GM23338 (cell line): Measurements from ENCODE around the gene STING1. TPM values are rescaled to one million over a fixed set of nuclear protein-coding genes. Genes with fewer than 3 reads are reported as not detected.

Experiments used
- ATAC-seq: fragments of 200-7000 bp; cut with Tn5 transposase; 3 replicates; pipeline ENCODE4 v1.9.1; 2020
- DNase-seq: peaks from one replicate; pipeline ENCODE4 v3.0.0-alpha.2; 2015; ENCODE audit warnings: low spot score
- H2AFZ ChIP-seq: fragments of 200-600 bp; sonication (generic); 2 replicates; pipeline ENCODE4 v1.8.0; 2016; ENCODE audit warnings: antibody characterized with exemption, mild to moderate bottlenecking, moderate library complexity
- H3F3A ChIP-seq: fragments of 200-600 bp; sonication (generic); replicated peaks from 2 replicates; pipeline ENCODE4 v1.8.0; 2017; ENCODE audit warnings: antibody characterized with exemption, mixed run types, low read depth
- H3K27ac ChIP-seq: fragments of 200-600 bp; sonication (generic); 2 replicates; pipeline ENCODE4 v1.6.1; 2016; ENCODE audit warnings: low read depth
- H3K27me3 ChIP-seq: fragments of 200-600 bp; sonication (generic); 2 replicates; pipeline ENCODE4 v1.8.0; 2016; ENCODE audit warnings: mild to moderate bottlenecking, mixed run types, moderate library complexity; ENCODE audit not compliant: insufficient read depth
- H3K36me3 ChIP-seq: fragments of 200-600 bp; sonication (generic); 2 replicates; pipeline ENCODE4 v1.8.0; 2016; ENCODE audit warnings: mild to moderate bottlenecking; ENCODE audit not compliant: insufficient read depth
- H3K4me1 ChIP-seq: fragments of 200-600 bp; sonication (generic); 2 replicates; pipeline ENCODE4 v1.8.0; 2016; ENCODE audit warnings: mild to moderate bottlenecking, moderate library complexity; ENCODE audit not compliant: insufficient read depth
- H3K4me2 ChIP-seq: fragments of 200-600 bp; sonication (generic); 2 replicates; pipeline ENCODE4 v1.7.1; 2017; ENCODE audit warnings: mixed run types
- H3K4me3 ChIP-seq: fragments of 200-600 bp; sonication (generic); 2 replicates; pipeline ENCODE4 v1.6.1; 2016; ENCODE audit warnings: mixed run types
- H3K79me2 ChIP-seq: fragments of 200-600 bp; sonication (generic); replicated peaks from 2 replicates; pipeline ENCODE4 v1.8.0; 2017; ENCODE audit warnings: mild to moderate bottlenecking; ENCODE audit not compliant: insufficient read depth
- H3K9me2 ChIP-seq: fragments of 200-600 bp; sonication (generic); 2 replicates; pipeline ENCODE4 v1.8.0; 2017; ENCODE audit not compliant: insufficient read depth
- H4K20me1 ChIP-seq: fragments of 200-600 bp; sonication (generic); replicated peaks from 2 replicates; pipeline ENCODE4 v1.8.0; 2017; ENCODE audit warnings: mild to moderate bottlenecking; ENCODE audit not compliant: insufficient read depth
- H3K27ac Mint-ChIP-seq: 2 replicates; pipeline ENCODE4 v1.8.0; 2020; ENCODE audit warnings: inconsistent platforms, mild to moderate bottlenecking, moderate library complexity, mixed read lengths
- H3K27me3 Mint-ChIP-seq: 3 replicates; pipeline ENCODE4 v1.8.0; 2022; ENCODE audit warnings: low read depth, mild to moderate bottlenecking, moderate library complexity, mixed read lengths, inconsistent platforms; ENCODE audit not compliant: insufficient read depth, poor library complexity
- H3K36me3 Mint-ChIP-seq: 3 replicates; pipeline ENCODE4 v1.8.0; 2021; ENCODE audit warnings: low read depth, mild to moderate bottlenecking, inconsistent platforms, moderate library complexity, mixed read lengths
- H3K4me1 Mint-ChIP-seq: 3 replicates; pipeline ENCODE4 v1.8.0; 2020; ENCODE audit warnings: mild to moderate bottlenecking, inconsistent platforms, mixed read lengths
- H3K4me3 Mint-ChIP-seq: 3 replicates; pipeline ENCODE4 v1.8.0; 2021; ENCODE audit warnings: moderate library complexity, mild to moderate bottlenecking, inconsistent platforms, mixed read lengths
- H3K9me3 Mint-ChIP-seq: 3 replicates; pipeline ENCODE4 v1.8.0; 2020; ENCODE audit warnings: moderate library complexity, mild to moderate bottlenecking, inconsistent platforms, mixed read lengths
- NANOG ChIP-seq: IDR thresholded peaks from 2 replicates; pipeline ENCODE4 v1.6.1; 2016; ENCODE audit warnings: antibody characterized with exemption, borderline replicate concordance
- STAT1 ChIP-seq: IDR thresholded peaks from one replicate; pipeline ENCODE4 v1.6.1; 2016; ENCODE audit warnings: antibody characterized with exemption; ENCODE audit not compliant: unreplicated experiment
- polyA plus RNA-seq: library from polyadenylated mRNA; unstranded; fragments of >200 nt; fragmentation: Nextera tagmentation; extraction: Ambion mirVana; gene quantifications from 2 replicates; pipeline ENCODE4 v1.2.1, GENCODE V29; 2016
- total RNA-seq: library from RNA; depleted of rRNA; stranded (reverse); fragments of >200 nt; shearing (Covaris generic); gene quantifications from 2 replicates; pipeline ENCODE4 v1.2.3, GENCODE V29; 2014
- TF ChIP-seq, protein P1 (sequence below): fragments of 250-450 bp; sonication (Bioruptor Pico); IDR thresholded peaks from 2 replicates; pipeline ENCODE4 v1.5.0; 2020; ENCODE audit warnings: mild to moderate bottlenecking, moderate library complexity

The STING1 gene
- total and polyA plus RNA-seq, 2 experiments from 2014 or later = 0.66 TPM; not detected in 1

DNA sequence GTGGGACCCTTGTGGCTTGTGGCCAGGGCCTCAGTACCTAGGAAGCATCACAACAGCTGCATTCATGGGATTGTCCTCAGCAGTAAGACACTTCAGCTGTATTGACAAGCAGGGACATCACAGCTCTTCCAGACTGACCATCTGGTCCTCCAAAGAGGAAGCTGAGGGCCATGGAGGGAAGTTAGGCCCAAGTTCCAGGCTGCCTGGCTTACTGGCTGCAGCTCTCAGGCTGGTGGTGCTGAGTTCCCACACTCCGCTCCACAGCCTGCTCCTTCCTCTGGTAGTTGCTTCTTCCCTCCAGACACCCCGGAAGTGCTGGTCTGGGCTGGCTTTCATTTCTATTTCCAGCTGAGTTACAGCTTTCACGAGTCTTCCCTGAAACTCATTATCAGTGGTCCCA is 5.7 kb upstream of the STING1 start:
- H3K36me3 ChIP-seq = no peaks in the 10 kb centered on the region
- 0 out of 2 replicates have a peak, but pooled peaks cover 7% of the 10 kb centered on the region for H3F3A ChIP-seq
- peaks cover 8% of the 10 kb centered on the region; the same call in 1 of the 2 replicates for H3K4me1 ChIP-seq
- no peaks in the 10 kb centered on the region for H3K9me3 Mint-ChIP-seq
- H3K27ac Mint-ChIP-seq = no peak overlapping the region
- H3K4me3 Mint-ChIP-seq = no peak overlapping the region
- H4K20me1 ChIP-seq = no peaks in the 10 kb centered on the region
- H3K27me3 ChIP-seq = no peaks in the 10 kb centered on the region
- no peaks in the 10 kb centered on the region for H3K9me2 ChIP-seq
- no peak overlapping the region for H3K4me2 ChIP-seq
- H2AFZ ChIP-seq = no peak overlapping the region
- DNase-seq (no peak), ATAC-seq (no peak)
- H3K4me1 Mint-ChIP-seq = peaks cover 11% of the 10 kb centered on the region
- H3K27me3 Mint-ChIP-seq = peaks cover 14% of the 10 kb centered on the region
- H3K27ac ChIP-seq = no peak overlapping the region
- no peak overlapping the region for H3K4me3 ChIP-seq
- no peak for TF ChIP-seq NANOG
- TF ChIP-seq, protein P1, sequence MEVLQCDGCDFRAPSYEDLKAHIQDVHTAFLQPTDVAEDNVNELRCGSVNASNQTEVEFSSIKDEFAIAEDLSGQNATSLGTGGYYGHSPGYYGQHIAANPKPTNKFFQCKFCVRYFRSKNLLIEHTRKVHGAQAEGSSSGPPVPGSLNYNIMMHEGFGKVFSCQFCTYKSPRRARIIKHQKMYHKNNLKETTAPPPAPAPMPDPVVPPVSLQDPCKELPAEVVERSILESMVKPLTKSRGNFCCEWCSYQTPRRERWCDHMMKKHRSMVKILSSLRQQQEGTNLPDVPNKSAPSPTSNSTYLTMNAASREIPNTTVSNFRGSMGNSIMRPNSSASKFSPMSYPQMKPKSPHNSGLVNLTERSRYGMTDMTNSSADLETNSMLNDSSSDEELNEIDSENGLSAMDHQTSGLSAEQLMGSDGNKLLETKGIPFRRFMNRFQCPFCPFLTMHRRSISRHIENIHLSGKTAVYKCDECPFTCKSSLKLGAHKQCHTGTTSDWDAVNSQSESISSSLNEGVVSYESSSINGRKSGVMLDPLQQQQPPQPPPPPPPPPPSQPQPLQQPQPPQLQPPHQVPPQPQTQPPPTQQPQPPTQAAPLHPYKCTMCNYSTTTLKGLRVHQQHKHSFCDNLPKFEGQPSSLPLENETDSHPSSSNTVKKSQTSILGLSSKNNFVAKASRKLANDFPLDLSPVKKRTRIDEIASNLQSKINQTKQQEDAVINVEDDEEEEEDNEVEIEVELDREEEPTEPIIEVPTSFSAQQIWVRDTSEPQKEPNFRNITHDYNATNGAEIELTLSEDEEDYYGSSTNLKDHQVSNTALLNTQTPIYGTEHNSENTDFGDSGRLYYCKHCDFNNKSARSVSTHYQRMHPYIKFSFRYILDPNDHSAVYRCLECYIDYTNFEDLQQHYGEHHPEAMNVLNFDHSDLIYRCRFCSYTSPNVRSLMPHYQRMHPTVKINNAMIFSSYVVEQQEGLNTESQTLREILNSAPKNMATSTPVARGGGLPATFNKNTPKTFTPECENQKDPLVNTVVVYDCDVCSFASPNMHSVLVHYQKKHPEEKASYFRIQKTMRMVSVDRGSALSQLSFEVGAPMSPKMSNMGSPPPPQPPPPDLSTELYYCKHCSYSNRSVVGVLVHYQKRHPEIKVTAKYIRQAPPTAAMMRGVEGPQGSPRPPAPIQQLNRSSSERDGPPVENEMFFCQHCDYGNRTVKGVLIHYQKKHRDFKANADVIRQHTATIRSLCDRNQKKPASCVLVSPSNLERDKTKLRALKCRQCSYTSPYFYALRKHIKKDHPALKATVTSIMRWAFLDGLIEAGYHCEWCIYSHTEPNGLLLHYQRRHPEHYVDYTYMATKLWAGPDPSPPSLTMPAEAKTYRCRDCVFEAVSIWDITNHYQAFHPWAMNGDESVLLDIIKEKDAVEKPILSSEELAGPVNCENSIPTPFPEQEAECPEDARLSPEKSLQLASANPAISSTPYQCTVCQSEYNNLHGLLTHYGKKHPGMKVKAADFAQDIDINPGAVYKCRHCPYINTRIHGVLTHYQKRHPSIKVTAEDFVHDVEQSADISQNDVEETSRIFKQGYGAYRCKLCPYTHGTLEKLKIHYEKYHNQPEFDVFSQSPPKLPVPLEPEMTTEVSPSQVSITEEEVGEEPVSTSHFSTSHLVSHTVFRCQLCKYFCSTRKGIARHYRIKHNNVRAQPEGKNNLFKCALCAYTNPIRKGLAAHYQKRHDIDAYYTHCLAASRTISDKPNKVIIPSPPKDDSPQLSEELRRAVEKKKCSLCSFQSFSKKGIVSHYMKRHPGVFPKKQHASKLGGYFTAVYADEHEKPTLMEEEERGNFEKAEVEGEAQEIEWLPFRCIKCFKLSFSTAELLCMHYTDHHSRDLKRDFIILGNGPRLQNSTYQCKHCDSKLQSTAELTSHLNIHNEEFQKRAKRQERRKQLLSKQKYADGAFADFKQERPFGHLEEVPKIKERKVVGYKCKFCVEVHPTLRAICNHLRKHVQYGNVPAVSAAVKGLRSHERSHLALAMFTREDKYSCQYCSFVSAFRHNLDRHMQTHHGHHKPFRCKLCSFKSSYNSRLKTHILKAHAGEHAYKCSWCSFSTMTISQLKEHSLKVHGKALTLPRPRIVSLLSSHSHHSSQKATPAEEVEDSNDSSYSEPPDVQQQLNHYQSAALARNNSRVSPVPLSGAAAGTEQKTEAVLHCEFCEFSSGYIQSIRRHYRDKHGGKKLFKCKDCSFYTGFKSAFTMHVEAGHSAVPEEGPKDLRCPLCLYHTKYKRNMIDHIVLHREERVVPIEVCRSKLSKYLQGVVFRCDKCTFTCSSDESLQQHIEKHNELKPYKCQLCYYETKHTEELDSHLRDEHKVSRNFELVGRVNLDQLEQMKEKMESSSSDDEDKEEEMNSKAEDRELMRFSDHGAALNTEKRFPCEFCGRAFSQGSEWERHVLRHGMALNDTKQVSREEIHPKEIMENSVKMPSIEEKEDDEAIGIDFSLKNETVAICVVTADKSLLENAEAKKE (CRISPR knock-in tag) = no peak
- no peaks in the 10 kb centered on the region for H3K36me3 Mint-ChIP-seq
- H3K79me2 ChIP-seq = no peaks in the 10 kb centered on the region

DNA sequence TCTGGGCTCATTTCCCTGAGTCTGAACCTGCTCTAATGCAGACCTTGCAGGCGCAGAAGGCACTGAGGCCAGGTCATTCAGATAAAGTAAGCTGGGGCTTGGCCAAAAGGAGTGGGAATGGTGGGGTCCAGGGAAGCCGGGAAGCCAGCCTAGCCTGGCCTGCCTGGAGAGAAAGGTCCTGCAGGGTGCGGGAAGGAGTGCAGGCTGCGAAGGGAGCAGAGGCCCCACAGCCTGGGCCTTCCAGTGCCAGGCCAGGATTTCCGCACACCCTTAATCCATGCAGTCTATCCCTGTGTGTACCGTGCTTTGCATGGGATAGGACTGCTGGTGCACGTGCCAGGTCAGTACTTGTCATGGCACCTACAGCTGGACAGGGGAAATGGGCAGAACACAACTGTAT is 3.6 kb upstream of the STING1 start:
- Histone ChIP-seq H3K79me2 (no peaks in the 10 kb centered on the region), H3F3A (0 out of 2 replicates have a peak, but pooled peaks cover 7% of the 10 kb centered on the region), H4K20me1 (no peaks in the 10 kb centered on the region), H3K36me3 (no peaks in the 10 kb centered on the region), H3K4me3 (peak overlapping the region; percentile 23; the same call in 1 of the 2 replicates), H3K27me3 (no peaks in the 10 kb centered on the region), H3K27ac (no peak overlapping the region), H2AFZ (peak overlapping the region; percentile 99), H3K4me2 (peak overlapping the region; percentile 64), H3K4me1 (peaks cover 8% of the 10 kb centered on the region; the same call in 1 of the 2 replicates), H3K9me2 (no peaks in the 10 kb centered on the region)
- peaks cover 17% of the 10 kb centered on the region for H3K4me1 Mint-ChIP-seq
- peaks cover 17% of the 10 kb centered on the region for H3K27me3 Mint-ChIP-seq
- no peak overlapping the region for H3K27ac Mint-ChIP-seq
- no peak overlapping the region for H3K4me3 Mint-ChIP-seq
- ATAC-seq = peak; percentile 89
- no peaks in the 10 kb centered on the region for H3K9me3 Mint-ChIP-seq
- H3K36me3 Mint-ChIP-seq = no peaks in the 10 kb centered on the region
- peak; percentile 50 for DNase-seq
- TF ChIP-seq, protein P1 (CRISPR knock-in tag) = no peak
- no peak for TF ChIP-seq STAT1
